A673 (cell line): Measurements from ENCODE around the gene DIP2C. TPM values are rescaled to one million over a fixed set of nuclear protein-coding genes. Genes with fewer than 3 reads are reported as not detected.

Experiments
- BruUV-seq: library from RNA; stranded (reverse); fragments of 400-500 nt; replicated peaks from 2 replicates; lab custom pipeline; 2021; lab: Mats Ljungman, UMichigan
- CTCF ChIA-PET: fragments of 300-600 bp; sonication (Branson Sonifier 250); formaldehyde crosslinking; loops from one replicate; lab custom pipeline; 2022; ENCODE audit warnings: antibody characterized with exemption; lab: Charles Lee
- POLR2A ChIA-PET: fragments of 300-600 bp; sonication (Branson Sonifier 250); formaldehyde crosslinking; loops from one replicate; lab custom pipeline; 2022; ENCODE audit warnings: antibody characterized with exemption; ENCODE audit not compliant: low non-redundant PET; lab: Charles Lee
- DNase-seq: peaks from one replicate; pipeline ENCODE4 v3.0.0-alpha.2; 2015; ENCODE audit warnings: low spot score
- H3K27ac ChIP-seq: fragments of 200-600 bp; sonication (generic); 2 replicates; pipeline ENCODE4 v1.5.1; 2016; ENCODE audit warnings: mixed run types, low read depth, mild to moderate bottlenecking, mixed read lengths, antibody characterized with exemption, low read length; ENCODE audit not compliant: poor library complexity, severe bottlenecking
- H3K27me3 ChIP-seq: fragments of 200-600 bp; sonication (generic); replicated peaks from 2 replicates; pipeline ENCODE4 v1.6.1; 2017; ENCODE audit warnings: mixed run types, low read depth, mild to moderate bottlenecking, mixed read lengths, antibody characterized with exemption, low read length; ENCODE audit not compliant: insufficient read depth, poor library complexity
- H3K36me3 ChIP-seq: fragments of 200-600 bp; sonication (generic); 2 replicates; pipeline ENCODE4 v1.6.1; 2016; ENCODE audit warnings: mixed run types, mild to moderate bottlenecking, mixed read lengths, antibody characterized with exemption, low read length; ENCODE audit not compliant: insufficient read depth, poor library complexity, severe bottlenecking
- H3K4me1 ChIP-seq: fragments of 200-600 bp; sonication (generic); 2 replicates; pipeline ENCODE4 v1.6.1; 2017; ENCODE audit warnings: mixed run types, mild to moderate bottlenecking, mixed read lengths, antibody characterized with exemption, low read length; ENCODE audit not compliant: insufficient read depth, poor library complexity, severe bottlenecking
- H3K4me3 ChIP-seq: fragments of 200-600 bp; sonication (generic); 2 replicates; pipeline ENCODE4 v1.5.1; 2016; ENCODE audit warnings: low read depth, mixed run types, mild to moderate bottlenecking, mixed read lengths, low read length; ENCODE audit not compliant: poor library complexity, severe bottlenecking
- H3K9me3 ChIP-seq: fragments of 200-600 bp; sonication (generic); 2 replicates; pipeline ENCODE4 v1.6.1; 2016; ENCODE audit warnings: mixed run types, low read depth, mild to moderate bottlenecking, mixed read lengths, antibody characterized with exemption, low read length; ENCODE audit not compliant: poor library complexity, severe bottlenecking
- EZH2 ChIP-seq: fragments of 200-600 bp; sonication (generic); IDR thresholded peaks from 2 replicates; pipeline ENCODE4 v1.6.1; 2017; ENCODE audit warnings: borderline replicate concordance, low read depth, mild to moderate bottlenecking, mixed read lengths, antibody characterized with exemption, low read length; ENCODE audit not compliant: poor library complexity, severe bottlenecking
- intact Hi-C: fragments of 100-400 bp; cut with micrococcal nuclease; formaldehyde crosslinking; loops from one replicate; pipeline ENCODE4 v1.10.0; 2022; ENCODE audit not compliant: unreplicated experiment
- total RNA-seq: library from RNA; stranded (reverse); gene quantifications from 2 replicates; pipeline ENCODE4 v1.2.3, GENCODE V29; 2021
- TF ChIP-seq, protein P1 (sequence below): fragments of 300-800, 200-600 bp; sonication (generic); conservative IDR thresholded peaks from 2 replicates; pipeline ENCODE4 v1.5.1; 2017; ENCODE audit warnings: low read depth, mild to moderate bottlenecking, antibody characterized with exemption, low read length, moderate library complexity, mixed read lengths

Gene DIP2C
- total RNA-seq, 1 experiment from 2014 or later, result 13.2 TPM

DNA sequence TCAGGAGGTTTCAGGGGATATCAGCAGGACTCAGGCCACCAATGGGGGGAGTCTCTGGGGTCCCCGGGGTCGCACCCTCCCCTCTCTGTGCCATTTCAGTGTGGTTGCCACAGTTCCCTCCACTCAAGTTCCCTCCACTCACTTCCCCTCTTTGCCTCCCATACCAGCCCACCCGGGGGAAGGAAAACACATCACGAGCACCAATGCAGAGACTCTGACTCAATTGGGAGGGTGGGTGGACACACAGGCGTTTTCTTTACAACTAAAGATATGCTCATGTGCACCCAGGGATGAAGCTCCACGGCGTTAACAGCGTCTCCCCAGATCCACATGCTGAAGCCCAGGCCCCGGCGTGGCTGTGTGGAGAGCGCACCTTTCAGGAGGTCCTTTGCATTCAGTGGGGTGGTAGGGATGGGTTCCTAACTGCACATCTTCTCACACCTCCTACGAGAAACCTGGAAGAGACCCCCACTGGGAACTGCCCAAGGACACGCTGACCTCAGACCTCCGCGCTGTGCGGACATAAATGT lies 300.1 kb downstream of the DIP2C start:
- CTCF ChIA-PET, result no interaction called here

DNA sequence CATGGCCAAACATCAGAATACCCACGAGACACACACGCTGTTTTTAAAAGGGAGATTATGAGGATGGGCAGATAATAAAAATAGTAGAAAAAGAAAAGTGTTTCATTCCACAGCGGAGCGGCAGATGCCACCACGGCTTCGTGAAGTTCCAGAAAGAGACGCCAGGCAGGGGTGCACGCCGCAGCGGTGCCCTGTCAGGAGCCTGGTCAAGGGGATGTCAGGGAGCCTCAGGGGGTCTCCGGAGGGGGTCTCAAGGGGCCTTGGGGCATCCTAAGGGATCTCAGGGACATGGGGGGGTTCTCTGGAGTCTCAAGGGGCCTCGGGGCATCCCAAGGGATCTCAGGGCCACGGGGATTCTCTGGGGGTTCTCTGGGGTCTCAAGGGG lies 300.8 kb downstream of the DIP2C start:
- H3K4me3 ChIP-seq, result no peak overlapping the region
- DNase-seq, result no peak
- no peaks in the 10 kb centered on the region for H3K27me3 ChIP-seq
- ChIA-PET POLR2A (no interaction called here), CTCF (no interaction called here)
- no peaks in the 10 kb centered on the region for H3K36me3 ChIP-seq
- no peaks in the 10 kb centered on the region for H3K4me1 ChIP-seq
- no TSS peak for BruUV-seq
- no peak overlapping the region for H3K27ac ChIP-seq
- intact Hi-C loops, result no loop called here
- TF ChIP-seq, protein P1, sequence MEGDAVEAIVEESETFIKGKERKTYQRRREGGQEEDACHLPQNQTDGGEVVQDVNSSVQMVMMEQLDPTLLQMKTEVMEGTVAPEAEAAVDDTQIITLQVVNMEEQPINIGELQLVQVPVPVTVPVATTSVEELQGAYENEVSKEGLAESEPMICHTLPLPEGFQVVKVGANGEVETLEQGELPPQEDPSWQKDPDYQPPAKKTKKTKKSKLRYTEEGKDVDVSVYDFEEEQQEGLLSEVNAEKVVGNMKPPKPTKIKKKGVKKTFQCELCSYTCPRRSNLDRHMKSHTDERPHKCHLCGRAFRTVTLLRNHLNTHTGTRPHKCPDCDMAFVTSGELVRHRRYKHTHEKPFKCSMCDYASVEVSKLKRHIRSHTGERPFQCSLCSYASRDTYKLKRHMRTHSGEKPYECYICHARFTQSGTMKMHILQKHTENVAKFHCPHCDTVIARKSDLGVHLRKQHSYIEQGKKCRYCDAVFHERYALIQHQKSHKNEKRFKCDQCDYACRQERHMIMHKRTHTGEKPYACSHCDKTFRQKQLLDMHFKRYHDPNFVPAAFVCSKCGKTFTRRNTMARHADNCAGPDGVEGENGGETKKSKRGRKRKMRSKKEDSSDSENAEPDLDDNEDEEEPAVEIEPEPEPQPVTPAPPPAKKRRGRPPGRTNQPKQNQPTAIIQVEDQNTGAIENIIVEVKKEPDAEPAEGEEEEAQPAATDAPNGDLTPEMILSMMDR, result no peak
- TF ChIP-seq EZH2, result no peak
- no peaks in the 10 kb centered on the region for H3K9me3 ChIP-seq

More for the DNA sequence above, 300.1 kb downstream of the DIP2C start:
- no peak overlapping the region for H3K27ac ChIP-seq
- POLR2A ChIA-PET, result no interaction called here
- H3K4me1 ChIP-seq, result no peaks in the 10 kb centered on the region
- H3K36me3 ChIP-seq, result no peaks in the 10 kb centered on the region
- no peak overlapping the region for H3K4me3 ChIP-seq
- TF ChIP-seq, protein P1, result no peak
- no peak for TF ChIP-seq EZH2
- no peak for DNase-seq
- intact Hi-C loops, result no loop called here
- H3K27me3 ChIP-seq, result no peaks in the 10 kb centered on the region
- H3K9me3 ChIP-seq, result no peaks in the 10 kb centered on the region
- BruUV-seq, result no TSS peak

DNA sequence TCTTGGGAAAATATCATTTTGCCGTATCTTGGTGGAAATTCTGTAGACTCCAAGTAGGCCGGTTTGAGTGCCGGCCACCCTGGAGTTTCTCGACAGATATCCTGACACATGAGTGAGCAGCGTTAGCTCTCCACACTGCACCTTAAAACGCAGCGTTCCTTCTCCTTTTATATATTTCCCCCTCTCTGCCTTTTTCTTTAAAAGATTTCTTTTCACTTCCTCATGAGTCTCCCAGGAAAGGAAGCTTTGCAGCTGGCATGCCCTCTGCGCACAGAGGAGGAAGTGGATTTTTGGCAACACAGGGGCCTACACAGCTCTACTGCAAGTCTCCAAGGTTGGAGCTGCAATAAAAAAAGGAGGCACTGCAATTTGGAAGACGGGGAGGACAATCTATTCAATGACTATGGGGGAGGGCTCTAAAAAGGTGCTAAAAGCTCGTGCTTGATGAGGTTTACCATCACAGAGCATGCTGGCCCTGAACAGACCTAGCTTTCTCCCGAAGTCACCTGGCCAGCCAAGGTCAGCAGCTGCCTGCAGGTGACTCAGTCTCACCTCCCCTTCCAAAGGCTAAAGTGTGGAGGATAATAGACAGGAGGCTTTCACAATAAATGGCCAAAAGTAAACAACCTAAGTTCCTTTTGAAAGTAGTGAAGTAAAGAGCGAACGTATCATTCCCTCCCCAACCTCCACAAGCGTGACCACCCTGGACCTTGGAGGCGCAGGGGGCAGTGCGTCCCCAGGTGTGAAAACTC lies 301.4 kb downstream of the DIP2C start:
- Histone ChIP-seq H3K27me3 (no peaks in the 10 kb centered on the region), H3K9me3 (no peaks in the 10 kb centered on the region), H3K36me3 (no peaks in the 10 kb centered on the region), H3K4me1 (no peaks in the 10 kb centered on the region), H3K27ac (peak overlapping the region; percentile 15), H3K4me3 (no peak overlapping the region)
- no TSS peak for BruUV-seq
- intact Hi-C loops, result no loop called here
- ChIA-PET CTCF (no interaction called here), POLR2A (no interaction called here)
- TF ChIP-seq, protein P1, result no peak
- no peak for TF ChIP-seq EZH2
- no peak for DNase-seq
